H1 (cell line): ENCODE measurements around the gene ADGRG7.

Experiments used
- CTCF ChIP-seq, 3 experiments: IDR thresholded peaks; 1 replicate in 2 of 3; 2 replicates in 1 of 3; pipeline versions ENCODE4 v1.5.1 to v1.6.1; 2011; ENCODE audit warnings: low read length in 3 of 3, mild to moderate bottlenecking in 3 of 3, inconsistent platforms in 2 of 3, low read depth in 1 of 3, moderate library complexity in 1 of 3; ENCODE audit not compliant: insufficient read depth in 1 of 3; ENCODE audit errors: control extremely low read depth in 1 of 3
- EP300 ChIP-seq, 2 experiments: IDR thresholded peaks; 1 replicate in 1 of 2; 2 replicates in 1 of 2; pipeline ENCODE4 v1.6.1; 2011 to 2012; ENCODE audit warnings: low read depth in 2 of 2, low read length in 2 of 2, mild to moderate bottlenecking in 2 of 2, borderline replicate concordance in 1 of 2, inconsistent platforms in 1 of 2, moderate library complexity in 1 of 2
- HDAC6 ChIP-seq: IDR thresholded peaks from one replicate; pipeline ENCODE4 v1.7.1; 2012; ENCODE audit warnings: low read depth, mild to moderate bottlenecking, inconsistent platforms, low read length, moderate library complexity
- PHF8 ChIP-seq: fragments of 200-600 bp; sonication (generic); conservative IDR thresholded peaks from 2 replicates; pipeline ENCODE4 v1.7.1; 2012; ENCODE audit warnings: low read depth, mild to moderate bottlenecking, inconsistent platforms, low read length, moderate library complexity
- POLR2A ChIP-seq, 2 experiments: IDR thresholded peaks; 1 replicate in 1 of 2; 2 replicates in 1 of 2; pipeline ENCODE4 v1.6.1; 2011; ENCODE audit warnings: low read depth in 2 of 2, low read length in 2 of 2, mild to moderate bottlenecking in 2 of 2; ENCODE audit errors: control extremely low read depth in 1 of 2
- POLR2AphosphoS5 ChIP-seq: IDR thresholded peaks from 2 replicates; pipeline ENCODE4 v1.6.1; 2011; ENCODE audit warnings: low read depth, low read length
- RAD21 ChIP-seq, 2 experiments: IDR thresholded peaks in 1 of 2; conservative IDR thresholded peaks in 1 of 2; 2 replicates each; pipeline ENCODE4 v1.6.1; 2011; ENCODE audit warnings: low read depth in 2 of 2, low read length in 2 of 2, improper control_type of control experiment in 1 of 2, inconsistent platforms in 1 of 2, mild to moderate bottlenecking in 1 of 2, moderate library complexity in 1 of 2
- TCF12 ChIP-seq: IDR thresholded peaks from 2 replicates; pipeline ENCODE4 v1.6.1; 2011; ENCODE audit warnings: low read depth, mild to moderate bottlenecking, low read length
- ZNF274 ChIP-seq: IDR thresholded peaks from 2 replicates; pipeline ENCODE4 v1.7.0; 2012; ENCODE audit warnings: low read length, borderline replicate concordance; ENCODE audit errors: extremely low read depth

GRCh38 chr3:100682854-100683760 lies 73.7 kb downstream of the ADGRG7 start:
- TF ChIP-seq CTCF (IDR thresholded peaks at IDR 0.05; ENCODE audit: control extremely low read depth in 1 of 3, insufficient read depth in 1 of 3, low read depth in 1 of 3, low read length in 3 of 3): no peak
- TF ChIP-seq POLR2A (IDR thresholded peaks at IDR 0.05; ENCODE audit: control extremely low read depth in 1 of 2, low read depth in 2 of 2, low read length in 2 of 2): no peak
- no peak for TF ChIP-seq ZNF274
- TF ChIP-seq EP300 (IDR thresholded peaks at IDR 0.05; ENCODE audit: borderline replicate concordance in 1 of 2, low read depth in 2 of 2, low read length in 2 of 2): no peak
- TF ChIP-seq POLR2AphosphoS5: no peak
- no peak for TF ChIP-seq RAD21 (IDR thresholded peaks at IDR 0.05 in 1 of 2, conservative IDR thresholded peaks at IDR 0.05 in 1 of 2; ENCODE audit: low read depth in 2 of 2, low read length in 2 of 2)
- no peak for TF ChIP-seq TCF12
- no peak for TF ChIP-seq HDAC6
- TF ChIP-seq PHF8: no peak
